Right kidney (tissue), 1 donor: ENCODE data around the gene PAN3.

Experiments used
- DNase-seq: peaks from one replicate; pipeline ENCODE4 v3.0.0-alpha.2; 2016

The PAN3 gene

GRCh38 chr13:28313579-28313978 is 175.2 kb downstream of the PAN3 start:
- DNase-seq, result no peak

GRCh38 chr13:28314879-28315278 is 176.5 kb downstream of the PAN3 start:
- DNase-seq, result no peak

GRCh38 chr13:28316129-28316528 is 177.8 kb downstream of the PAN3 start:
- peak; percentile 47 for DNase-seq

GRCh38 chr13:28316836-28317235 is 178.5 kb downstream of the PAN3 start:
- DNase-seq, result no peak

- DNase-seq, result no peak
Observed at GRCh38 chr13:28318496-28318895, 180.2 kb downstream of the PAN3 start.

DNA sequence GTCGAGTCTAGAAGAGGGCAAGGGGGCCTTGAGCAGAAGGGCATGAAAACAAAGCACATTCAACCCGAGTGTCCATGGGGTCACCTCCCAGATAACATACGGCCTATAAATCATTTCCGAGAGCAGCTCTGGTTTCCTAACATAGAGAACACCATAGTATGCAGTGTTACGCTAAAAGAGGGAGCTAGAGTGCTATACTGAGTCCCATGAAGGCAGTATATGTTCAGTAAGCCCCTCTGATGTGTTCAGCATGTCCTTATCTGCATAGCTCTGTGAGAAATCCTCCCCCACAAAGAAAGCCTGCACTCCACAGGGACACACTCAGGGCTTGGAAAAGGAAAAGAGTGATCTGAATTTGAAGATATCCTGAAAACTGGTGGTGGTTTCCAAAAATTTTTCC is 181.2 kb downstream of the PAN3 start:
- no peak for DNase-seq

GRCh38 chr13:28320209-28320608 is 181.9 kb downstream of the PAN3 start:
- DNase-seq, result no peak

GRCh38 chr13:28320884-28321574 is 182.7 kb downstream of the PAN3 start:
- DNase-seq, result no peak

DNA sequence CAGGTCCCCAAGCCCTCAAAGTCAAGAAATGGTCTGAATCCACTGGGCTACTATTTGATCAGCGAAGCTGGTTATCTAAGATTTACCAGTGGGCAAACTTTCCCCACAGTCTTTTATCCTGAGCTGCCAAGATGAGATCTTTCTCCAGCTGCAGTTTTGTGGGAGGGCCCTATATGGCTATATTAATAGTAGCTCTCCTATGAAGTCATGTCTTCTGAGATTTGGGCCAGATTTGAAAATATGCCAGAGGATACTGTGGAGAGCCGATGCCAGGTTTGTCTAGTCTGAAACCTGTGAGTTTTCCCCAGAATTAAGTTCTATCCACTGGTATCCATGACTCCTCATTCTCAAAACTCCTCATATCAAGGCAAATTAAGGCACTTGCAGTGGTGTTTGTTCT is 183.4 kb downstream of the PAN3 start:
- DNase-seq, result no peak

GRCh38 chr13:28322256-28322905 is 184.0 kb downstream of the PAN3 start:
- DNase-seq, result no peak

DNA sequence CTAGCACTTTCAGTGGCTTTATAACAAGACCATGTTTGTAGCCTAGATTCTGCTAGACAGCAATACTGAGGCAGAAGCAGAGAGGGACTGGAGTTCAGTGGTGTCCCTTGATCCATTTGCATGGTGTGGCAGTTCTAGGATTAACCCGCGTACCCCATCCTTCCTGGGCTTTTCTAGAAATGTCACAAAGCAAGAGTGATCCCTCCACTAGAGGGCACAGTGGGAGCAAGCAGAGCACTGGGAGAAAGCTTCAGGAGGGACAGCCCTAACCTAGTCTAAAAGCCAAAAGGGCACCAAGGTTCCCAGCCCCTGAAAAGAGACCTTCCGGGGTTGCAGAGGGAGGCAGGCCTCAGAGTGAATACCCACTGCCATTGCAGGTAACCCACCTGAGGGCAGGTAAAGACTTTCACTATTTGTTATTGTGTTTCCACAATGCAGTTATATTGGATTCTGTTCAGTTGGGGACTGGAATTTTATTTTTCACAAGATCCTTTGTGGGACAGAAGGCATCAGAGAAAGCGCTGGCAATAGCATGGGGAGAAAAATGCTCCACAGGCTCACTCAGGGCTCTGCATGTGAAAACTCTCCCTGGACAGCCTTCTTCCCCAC is 185.9 kb downstream of the PAN3 start:
- peak; percentile 39 for DNase-seq

DNA sequence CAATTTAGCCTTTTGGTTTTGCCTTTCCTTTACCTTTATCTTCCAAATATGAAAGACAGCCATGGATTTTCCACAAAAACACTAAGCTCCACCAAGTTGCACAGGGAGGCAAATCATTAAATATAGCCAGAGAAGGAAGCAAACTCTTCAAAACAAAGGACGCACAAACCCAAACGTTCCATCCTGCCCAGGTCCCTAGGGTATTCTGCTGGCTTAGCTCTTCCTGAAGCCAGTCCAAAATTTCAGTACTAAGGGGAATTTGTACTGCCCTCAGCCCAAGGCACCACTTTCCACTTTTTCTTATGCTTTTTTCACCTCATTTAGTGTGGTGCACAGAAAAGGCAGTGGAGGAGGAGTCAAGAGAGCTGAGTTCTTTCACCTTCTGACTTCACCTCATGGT is 186.7 kb downstream of the PAN3 start:
- DNase-seq, result no peak

DNA sequence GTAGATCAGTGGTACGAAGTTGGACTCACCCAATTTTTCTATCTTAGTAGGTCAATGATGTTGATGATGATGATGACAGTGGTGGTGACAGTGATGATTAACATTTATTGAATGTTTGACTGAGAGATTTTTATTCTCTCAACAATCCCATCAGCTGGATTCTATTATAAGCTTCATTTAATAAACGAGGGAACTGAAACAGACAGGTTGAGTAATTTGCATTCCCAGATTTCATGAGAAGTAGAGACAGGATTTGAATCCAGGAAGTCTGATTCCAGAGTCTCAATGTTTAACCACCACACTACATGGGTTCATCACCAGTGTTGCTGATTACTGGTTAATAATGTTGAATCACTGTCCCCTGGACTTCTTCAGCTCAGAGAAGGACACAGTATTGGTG is 187.7 kb downstream of the PAN3 start:
- no peak for DNase-seq

GRCh38 chr13:28327373-28328270 is 189.3 kb downstream of the PAN3 start:
- no peak for DNase-seq

DNA sequence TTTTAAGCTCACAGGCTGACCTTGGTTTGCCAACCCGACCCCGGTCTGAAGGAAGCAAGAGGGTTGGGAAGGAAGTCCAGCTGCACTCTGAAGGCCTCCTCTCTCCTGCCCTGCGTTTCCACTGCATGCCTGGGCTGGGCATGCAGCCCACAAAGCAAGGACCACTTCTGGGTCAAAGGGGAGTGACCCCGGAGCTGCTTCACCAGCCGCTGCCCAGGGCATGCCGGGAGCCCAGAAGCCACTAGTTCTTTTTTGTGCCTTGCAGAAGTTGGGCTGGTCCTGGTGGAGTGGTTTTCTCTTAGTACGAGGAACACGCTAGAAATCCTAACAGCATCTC is 189.9 kb downstream of the PAN3 start:
- no peak for DNase-seq

DNA sequence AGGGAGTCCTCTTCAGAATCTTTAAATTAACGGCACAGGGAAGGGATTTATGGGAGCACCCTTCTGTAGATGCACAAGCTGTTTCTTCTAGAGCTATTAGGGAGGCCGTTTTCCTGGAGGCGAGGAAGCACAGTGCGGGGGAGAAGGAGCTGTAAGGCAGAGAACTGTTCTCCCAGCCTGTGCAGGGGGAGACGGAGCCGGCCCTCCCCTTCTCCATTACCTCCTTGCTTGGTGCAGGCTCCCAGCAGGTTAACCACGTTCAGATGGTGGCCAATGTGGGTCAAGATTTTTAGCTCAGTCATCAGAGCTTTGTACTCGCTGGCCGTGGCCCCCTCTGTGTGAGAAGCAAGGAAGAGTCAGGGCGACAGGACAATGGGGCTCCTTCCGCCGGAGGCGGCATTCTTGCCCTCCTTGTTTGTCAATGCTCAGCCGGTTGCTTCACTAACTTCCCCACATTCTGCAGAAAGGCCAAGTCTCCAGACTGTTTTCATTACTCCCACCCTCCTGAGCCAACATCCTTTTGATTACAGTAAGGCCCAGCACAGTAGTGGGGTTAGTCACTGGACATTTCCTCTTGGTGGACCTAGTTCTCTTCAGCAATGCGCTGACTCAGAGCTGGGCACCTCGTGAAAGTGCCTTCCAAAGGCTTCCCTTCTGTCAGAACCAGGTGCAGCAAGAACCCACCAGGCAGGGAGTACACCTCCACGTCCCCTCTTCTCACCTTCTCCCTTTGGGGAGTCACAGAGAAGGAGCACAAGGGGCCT is 191.2 kb downstream of the PAN3 start:
- DNase-seq, result no peak

- DNase-seq, result no peak
Observed at GRCh38 chr13:28333204-28333881, 195.0 kb downstream of the PAN3 start.

- DNase-seq, result no peak
Observed at GRCh38 chr13:28336193-28336657, 197.9 kb downstream of the PAN3 start.

GRCh38 chr13:28337166-28338005 is 199.0 kb downstream of the PAN3 start:
- no peak for DNase-seq

DNA sequence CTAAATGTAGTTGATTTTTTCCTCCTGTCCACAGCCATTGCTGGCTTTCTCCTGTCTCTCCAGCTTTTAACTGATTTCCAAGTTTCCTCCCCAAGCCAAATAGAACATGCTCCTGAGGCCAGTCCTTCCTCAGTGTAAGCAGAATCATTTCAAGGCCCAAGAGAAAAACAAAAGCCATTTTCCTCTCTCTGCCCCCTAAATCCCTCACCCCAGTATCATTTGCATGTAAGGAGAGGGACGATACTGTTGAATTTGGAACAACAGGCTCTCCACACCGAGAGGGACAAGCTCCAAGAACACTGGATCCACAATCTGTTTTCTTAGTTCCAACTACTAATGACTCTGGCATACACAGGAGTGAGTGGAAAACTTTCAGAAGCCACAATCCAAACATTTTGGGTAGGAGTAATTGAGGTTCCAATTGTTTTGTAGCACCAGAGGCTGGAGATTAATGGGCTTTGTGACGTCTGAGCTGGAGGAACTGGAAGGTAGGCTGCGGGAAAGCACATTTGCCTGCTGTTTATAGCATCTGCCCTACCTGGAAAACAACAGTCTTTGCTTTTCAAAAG is 199.7 kb downstream of the PAN3 start:
- no peak for DNase-seq
